IMR-90 (cell line): ENCODE results near the gene PLEKHD1. TPM values are rescaled to one million over a fixed set of nuclear protein-coding genes. Genes with fewer than 3 reads are reported as not detected.

Experiments used
- ATAC-seq: fragments of 200-7000 bp; cut with Tn5 transposase; 2 replicates; pipeline ENCODE4 v1.9.1; 2020; ENCODE audit warnings: low read depth, mild to moderate bottlenecking, moderate library complexity
- BruUV-seq: library from RNA; stranded (reverse); fragments of 400-500 nt; replicated peaks from 2 replicates; lab custom pipeline; 2021; lab: Mats Ljungman, UMichigan
- CTCF ChIA-PET: fragments of 300-600 bp; formaldehyde crosslinking; extraction: SDS; loops from one replicate; lab custom pipeline; 2021; ENCODE audit warnings: antibody characterized with exemption; lab: Yijun Ruan, JAX
- POLR2A ChIA-PET: fragments of 300-600 bp; sonication (Branson Sonifier 250); formaldehyde crosslinking; loops from one replicate; lab custom pipeline; 2022; ENCODE audit warnings: antibody characterized with exemption; ENCODE audit not compliant: unreplicated experiment; lab: Charles Lee
- DNase-seq: peaks from one replicate; pipeline ENCODE4 v3.0.0; 2013
- H2AFZ ChIP-seq: replicated peaks from 2 replicates; pipeline ENCODE3; 2013; ENCODE audit warnings: low read length, mild to moderate bottlenecking; ENCODE audit not compliant: poor library complexity
- H2AK5ac ChIP-seq: 2 replicates; pipeline ENCODE4 v1.6.1; 2013; ENCODE audit warnings: low read depth, low read length, inconsistent platforms
- H2AK9ac ChIP-seq: replicated peaks from 2 replicates; pipeline ENCODE3; 2013; ENCODE audit warnings: mild to moderate bottlenecking, low read depth, low read length, moderate library complexity; ENCODE audit not compliant: poor library complexity
- H2BK120ac ChIP-seq: 2 replicates; pipeline ENCODE4 v1.6.1; 2013; ENCODE audit warnings: low read depth, low read length, inconsistent platforms
- H2BK15ac ChIP-seq: 3 replicates; pipeline ENCODE4 v1.6.1; 2013; ENCODE audit warnings: low read depth, low read length, inconsistent platforms
- H2BK20ac ChIP-seq: 2 replicates; pipeline ENCODE4 v1.6.1; 2013; ENCODE audit warnings: low read depth, mild to moderate bottlenecking, inconsistent platforms, low read length, moderate library complexity
- H2BK5ac ChIP-seq: 2 replicates; pipeline ENCODE4 v1.6.1; 2013; ENCODE audit warnings: mild to moderate bottlenecking, low read depth, low read length, inconsistent platforms; ENCODE audit not compliant: poor library complexity, severe bottlenecking
- H3K14ac ChIP-seq: replicated peaks from 2 replicates; pipeline ENCODE4 v1.6.1; 2013; ENCODE audit warnings: low read depth, low read length, inconsistent platforms
- H3K18ac ChIP-seq: 2 replicates; pipeline ENCODE4 v1.6.1; 2013; ENCODE audit warnings: low read depth, low read length, control low read depth
- H3K23ac ChIP-seq: 2 replicates; pipeline ENCODE4 v1.6.1; 2013; ENCODE audit warnings: low read depth, low read length, inconsistent platforms
- H3K27ac ChIP-seq: 2 replicates; pipeline ENCODE4 v1.5.1; 2013; ENCODE audit warnings: mild to moderate bottlenecking, control low read depth, low read length; ENCODE audit not compliant: insufficient read depth
- H3K27me3 ChIP-seq: 2 replicates; pipeline ENCODE4 v1.6.1; 2013; ENCODE audit warnings: low read length; ENCODE audit not compliant: control insufficient read depth, insufficient read depth
- H3K36me3 ChIP-seq: 2 replicates; pipeline ENCODE4 v1.6.1; 2013; ENCODE audit warnings: low read length, mixed read lengths; ENCODE audit not compliant: control insufficient read depth, insufficient read depth
- H3K4ac ChIP-seq: 2 replicates; pipeline ENCODE4 v1.6.1; 2013; ENCODE audit warnings: low read depth, low read length, inconsistent platforms
- H3K4me1 ChIP-seq: 2 replicates; pipeline ENCODE4 v1.6.1; 2013; ENCODE audit warnings: low read length, mixed read lengths; ENCODE audit not compliant: control insufficient read depth, insufficient read depth
- H3K4me2 ChIP-seq: 2 replicates; pipeline ENCODE4 v1.6.1; 2013; ENCODE audit warnings: low read depth, mild to moderate bottlenecking, control low read depth, low read length, moderate library complexity
- H3K4me3 ChIP-seq: 2 replicates; pipeline ENCODE4 v1.5.1; 2013; ENCODE audit warnings: low read depth, mild to moderate bottlenecking, control low read depth, low read length, moderate library complexity; ENCODE audit not compliant: insufficient read depth
- H3K56ac ChIP-seq: 2 replicates; pipeline ENCODE4 v1.6.1; 2013; ENCODE audit warnings: low read length, inconsistent platforms; ENCODE audit not compliant: insufficient read depth; ENCODE audit errors: extremely low read depth
- H3K79me1 ChIP-seq, 2 experiments: 2 replicates each; pipeline ENCODE4 v1.6.1; 2013; ENCODE audit warnings: low read length in 2 of 2, inconsistent platforms in 1 of 2, low read depth in 1 of 2
- H3K9ac ChIP-seq: 2 replicates; pipeline ENCODE4 v1.6.1; 2013; ENCODE audit warnings: low read depth, low read length, control low read depth
- H3K9me1 ChIP-seq: 2 replicates; pipeline ENCODE4 v1.6.1; 2013; ENCODE audit warnings: low read length, inconsistent platforms; ENCODE audit not compliant: insufficient read depth
- H3K9me3 ChIP-seq: 2 replicates; pipeline ENCODE4 v1.6.1; 2013; ENCODE audit warnings: low read length; ENCODE audit not compliant: control insufficient read depth, insufficient read depth
- H4K20me1 ChIP-seq: 2 replicates; pipeline ENCODE4 v1.6.1; 2013; ENCODE audit warnings: low read length, inconsistent platforms; ENCODE audit not compliant: insufficient read depth
- H4K5ac ChIP-seq: 2 replicates; pipeline ENCODE4 v1.6.1; 2013; ENCODE audit warnings: mild to moderate bottlenecking, low read depth, low read length, control low read depth
- H4K8ac ChIP-seq, 2 experiments: 2 replicates each; pipeline ENCODE4 v1.6.1; 2013; ENCODE audit warnings: low read depth in 2 of 2, low read length in 2 of 2, control low read depth in 1 of 2, inconsistent platforms in 1 of 2
- H4K91ac ChIP-seq: 2 replicates; pipeline ENCODE4 v1.6.1; 2013; ENCODE audit warnings: low read depth, low read length, inconsistent platforms; ENCODE audit not compliant: insufficient read depth
- CHD1 ChIP-seq: IDR thresholded peaks from 2 replicates; pipeline ENCODE4 v1.6.1; 2012; ENCODE audit warnings: low read depth, low read length, improper control_type of control experiment
- FOS ChIP-seq: fragments of 150-350 bp; IDR thresholded peaks from 2 replicates; pipeline ENCODE4 v1.6.1; 2016; ENCODE audit warnings: low read depth, low read length
- MAFK ChIP-seq: IDR thresholded peaks from 2 replicates; pipeline ENCODE4 v1.6.1; 2012; ENCODE audit warnings: low read depth, low read length, improper control_type of control experiment
- MXI1 ChIP-seq: IDR thresholded peaks from 2 replicates; pipeline ENCODE4 v1.6.1; 2012; ENCODE audit warnings: low read depth, mild to moderate bottlenecking, low read length, moderate library complexity, borderline replicate concordance
- NFE2L2 ChIP-seq: fragments of 150-350 bp; IDR thresholded peaks from 2 replicates; pipeline ENCODE4 v1.6.1; 2016; ENCODE audit warnings: low read depth, mild to moderate bottlenecking, low read length
- POLR2A ChIP-seq: IDR thresholded peaks from 2 replicates; pipeline ENCODE4 v1.6.1; 2012; ENCODE audit warnings: mild to moderate bottlenecking, low read depth, low read length
- SMC3 ChIP-seq: fragments of 150-350 bp; IDR thresholded peaks from 2 replicates; pipeline ENCODE4 v1.6.1; 2016; ENCODE audit warnings: low read depth, mild to moderate bottlenecking, antibody characterized with exemption, low read length, moderate library complexity
- WGBS, 2 experiments: methylation state at CpG; one replicate each; pipeline versions ENCODE4 v1.1.5 to v1.1.7; 2013; ENCODE audit warnings: missing lambda C conversion rate in 2 of 2; ENCODE audit not compliant: insufficient read length in 1 of 2; ENCODE audit errors: extremely low coverage in 2 of 2; 5-methylcytosine and 5-hydroxymethylcytosine counted together
- dilution Hi-C: fragments of 300-500 bp; cut with HindIII; formaldehyde crosslinking; loops from one replicate; pipeline ENCODE4 v1.14.3; 2018; ENCODE audit warnings: low sequenced_read_pairs; ENCODE audit not compliant: unreplicated experiment
- in situ Hi-C: fragments of 300-500 bp; cut with MboI; formaldehyde crosslinking; loops from 3 replicates; pipeline ENCODE4 v1.14.3; 2019; ENCODE audit warnings: low sequenced_read_pairs, inconsistent platforms, mixed read lengths
- intact Hi-C: fragments of 100-400 bp; cut with micrococcal nuclease; formaldehyde crosslinking; loops from 2 replicates; pipeline ENCODE4 v1.10.0; 2022
- polyA plus RNA-seq, 3 experiments: library from polyadenylated mRNA; depleted of rRNA; stranded (reverse); fragments of >200 nt; gene quantifications; 2 replicates each; pipeline ENCODE4 v1.2.3, GENCODE V29; 2012; ENCODE audit warnings: low replicate concordance in 1 of 3
- total RNA-seq: library from RNA; depleted of rRNA; stranded (reverse); fragments of >200 nt; gene quantifications from 2 replicates; pipeline ENCODE4 v1.2.3, GENCODE V29; 2012
- TF ChIP-seq, protein P1 (sequence below): fragments of 150-350 bp; IDR thresholded peaks from 2 replicates; pipeline ENCODE4 v1.6.1; 2017; ENCODE audit warnings: mild to moderate bottlenecking, antibody characterized with exemption, low read length, low read depth
- TF ChIP-seq, protein P2 (sequence below): fragments of 150-350 bp; IDR thresholded peaks from 2 replicates; pipeline ENCODE4 v1.6.1; 2016; ENCODE audit warnings: low read depth, mild to moderate bottlenecking, low read length, moderate library complexity, borderline replicate concordance

Gene PLEKHD1
- total and polyA plus RNA-seq, 2 of the 4 experiments (the other 2 are of a cell fraction), result under 0.01 TPM; not detected in 1

DNA sequence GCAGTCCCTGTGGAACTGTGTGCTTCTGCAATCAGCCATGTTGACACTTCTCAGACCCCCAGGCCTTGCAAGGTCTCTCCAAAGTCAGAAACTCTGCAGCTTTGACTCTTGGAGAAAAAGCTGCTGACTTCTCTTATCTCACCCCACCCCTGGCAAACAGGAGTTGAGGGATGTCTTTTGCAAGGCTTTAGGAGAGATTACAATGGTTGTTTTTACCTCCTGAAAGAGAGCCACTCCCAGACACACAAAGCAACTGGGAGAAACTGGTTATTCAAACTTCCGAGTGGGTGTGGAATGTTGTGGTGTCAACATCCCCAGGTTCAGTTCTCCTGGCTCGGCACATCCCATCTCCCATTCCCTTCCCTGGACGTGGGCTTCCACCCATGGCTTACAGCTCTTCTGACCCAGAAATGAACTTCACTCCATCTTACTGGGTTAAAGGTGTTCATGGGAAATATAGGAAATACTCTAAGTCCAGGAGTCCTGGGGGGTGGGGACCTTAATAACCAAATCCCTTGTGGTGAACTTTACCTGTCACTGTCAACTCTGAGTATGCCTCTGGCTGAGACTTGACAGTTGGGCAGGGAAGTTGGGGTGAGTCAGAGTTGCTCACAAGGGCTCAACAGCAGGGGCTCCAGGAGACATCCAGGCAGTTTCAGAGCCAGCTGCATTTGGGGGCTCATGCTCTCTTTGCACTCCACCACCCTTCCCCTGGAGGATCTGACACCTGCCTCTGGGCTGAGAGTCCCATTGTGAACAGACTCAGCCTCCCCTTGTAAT, 48.2 kb downstream of the PLEKHD1 start:
- Histone ChIP-seq H2BK15ac (no peak overlapping the region), H3K4me3 (no peak overlapping the region), H3K9me1 (no peaks in the 10 kb centered on the region), H3K23ac (no peak overlapping the region), H4K8ac (no peak overlapping the region), H3K4me1 (no peaks in the 10 kb centered on the region), H2BK120ac (no peak overlapping the region), H3K36me3 (no peaks in the 10 kb centered on the region), H3K14ac (no peak overlapping the region), H4K5ac (no peak overlapping the region), H4K20me1 (no peaks in the 10 kb centered on the region; the same call in 1 of the 2 replicates), H2AK5ac (no peak overlapping the region), H3K56ac (no peak overlapping the region), H3K79me1 (no peaks in the 10 kb centered on the region), H3K9me3 (no peaks in the 10 kb centered on the region), H3K4ac (no peak overlapping the region), H2BK5ac (no peak overlapping the region), H2BK20ac (no peak overlapping the region), H3K4me2 (no peak overlapping the region), H3K9ac (no peak overlapping the region), H2AK9ac (peak overlapping the region; percentile 13), H4K91ac (no peak overlapping the region), H3K27me3 (peaks cover 51% of the 10 kb centered on the region), H3K18ac (no peak overlapping the region), H2AFZ (no peak overlapping the region), H3K27ac (no peak overlapping the region)
- no TSS peak for BruUV-seq
- TF ChIP-seq MXI1, result no peak
- no peak for TF ChIP-seq POLR2A
- no peak for TF ChIP-seq SMC3
- TF ChIP-seq, protein P1, sequence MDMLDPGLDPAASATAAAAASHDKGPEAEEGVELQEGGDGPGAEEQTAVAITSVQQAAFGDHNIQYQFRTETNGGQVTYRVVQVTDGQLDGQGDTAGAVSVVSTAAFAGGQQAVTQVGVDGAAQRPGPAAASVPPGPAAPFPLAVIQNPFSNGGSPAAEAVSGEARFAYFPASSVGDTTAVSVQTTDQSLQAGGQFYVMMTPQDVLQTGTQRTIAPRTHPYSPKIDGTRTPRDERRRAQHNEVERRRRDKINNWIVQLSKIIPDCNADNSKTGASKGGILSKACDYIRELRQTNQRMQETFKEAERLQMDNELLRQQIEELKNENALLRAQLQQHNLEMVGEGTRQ, result no peak
- TF ChIP-seq CHD1, result no peak
- TF ChIP-seq FOS, result no peak
- TF ChIP-seq NFE2L2, result no peak
- TF ChIP-seq, protein P2, sequence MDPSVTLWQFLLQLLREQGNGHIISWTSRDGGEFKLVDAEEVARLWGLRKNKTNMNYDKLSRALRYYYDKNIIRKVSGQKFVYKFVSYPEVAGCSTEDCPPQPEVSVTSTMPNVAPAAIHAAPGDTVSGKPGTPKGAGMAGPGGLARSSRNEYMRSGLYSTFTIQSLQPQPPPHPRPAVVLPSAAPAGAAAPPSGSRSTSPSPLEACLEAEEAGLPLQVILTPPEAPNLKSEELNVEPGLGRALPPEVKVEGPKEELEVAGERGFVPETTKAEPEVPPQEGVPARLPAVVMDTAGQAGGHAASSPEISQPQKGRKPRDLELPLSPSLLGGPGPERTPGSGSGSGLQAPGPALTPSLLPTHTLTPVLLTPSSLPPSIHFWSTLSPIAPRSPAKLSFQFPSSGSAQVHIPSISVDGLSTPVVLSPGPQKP, result no peak
- no peak for TF ChIP-seq MAFK
- intact Hi-C loops, result no loop called here
- DNase-seq, result no peak
- dilution Hi-C loops, result no loop called here
- in situ Hi-C loops, result no loop called here
- ChIA-PET POLR2A (no interaction called here), CTCF (no interaction called here)
- ATAC-seq, result no peak; the same call in 1 of the 2 replicates
- no CpG with 5 or more reads among the region's 3 CpGs for WGBS, 2 experiments
